GM12878 (cell line): Measurements from ENCODE around the gene TFAP2E. TPM values are rescaled to one million over a fixed set of nuclear protein-coding genes. Genes with fewer than 3 reads are reported as not detected.

Experiments used
- BRCA1 ChIP-seq: IDR thresholded peaks from 2 replicates; pipeline ENCODE4 v1.6.1; 2011; ENCODE audit warnings: low read depth, low read length, improper control_type of control experiment
- CHD4 ChIP-seq: fragments of 200-600 bp; sonication (generic); IDR thresholded peaks from 2 replicates; pipeline ENCODE4 v1.6.1; 2016; ENCODE audit warnings: mild to moderate bottlenecking
- CREB1 ChIP-seq: IDR thresholded peaks from 2 replicates; pipeline ENCODE4 v1.6.1; 2012; ENCODE audit warnings: low read depth, mild to moderate bottlenecking, inconsistent platforms
- GATAD2B ChIP-seq: fragments of 450-650 bp; conservative IDR thresholded peaks from 2 replicates; pipeline ENCODE4 v1.6.1; 2017; ENCODE audit warnings: low read depth, mild to moderate bottlenecking, moderate library complexity
- IRF4 ChIP-seq: IDR thresholded peaks from 2 replicates; pipeline ENCODE4 v1.6.1; 2011; ENCODE audit warnings: low read depth, low read length
- JUND ChIP-seq: IDR thresholded peaks from 2 replicates; pipeline ENCODE4 v1.6.1; 2012; ENCODE audit warnings: low read depth, mild to moderate bottlenecking, low read length, improper control_type of control experiment, moderate library complexity
- LARP7 ChIP-seq: fragments of 450-650 bp; IDR thresholded peaks from 2 replicates; pipeline ENCODE4 v1.6.1; 2017; ENCODE audit warnings: mild to moderate bottlenecking
- MXI1 ChIP-seq: fragments of 150-350 bp; IDR thresholded peaks from 2 replicates; pipeline ENCODE4 v1.6.1; 2011; ENCODE audit warnings: low read depth, mild to moderate bottlenecking, inconsistent platforms, low read length, improper control_type of control experiment
- MYB ChIP-seq: fragments of 150-350 bp; IDR thresholded peaks from 2 replicates; pipeline ENCODE4 v1.6.1; 2014; ENCODE audit warnings: mild to moderate bottlenecking, low read depth, low read length, borderline replicate concordance
- NBN ChIP-seq: fragments of 450-650 bp; IDR thresholded peaks from 2 replicates; pipeline ENCODE4 v1.6.1; 2016
- RAD21 ChIP-seq: IDR thresholded peaks from 2 replicates; pipeline ENCODE4 v1.6.1; 2011; ENCODE audit warnings: mild to moderate bottlenecking, low read depth, low read length, moderate library complexity; ENCODE audit not compliant: insufficient read depth
- RB1 ChIP-seq: fragments of 450-650 bp; formaldehyde crosslinking; IDR thresholded peaks from 2 replicates; pipeline ENCODE4 v1.6.1; 2017; ENCODE audit warnings: mild to moderate bottlenecking, borderline replicate concordance
- RCOR1 ChIP-seq: conservative IDR thresholded peaks from 2 replicates; pipeline ENCODE4 v1.6.1; 2012; ENCODE audit warnings: low read depth, low read length, improper control_type of control experiment
- RELA ChIP-seq: fragments of 450-650 bp; IDR thresholded peaks from 2 replicates; pipeline ENCODE4 v1.8.0; 2014; ENCODE audit warnings: borderline replicate concordance; ENCODE audit not compliant: partially characterized antibody
- RFX5 ChIP-seq: IDR thresholded peaks from 2 replicates; pipeline ENCODE4 v1.6.1; 2011; ENCODE audit warnings: low read depth, low read length, improper control_type of control experiment
- SMAD5 ChIP-seq: IDR thresholded peaks from 2 replicates; pipeline ENCODE4 v1.6.1; 2016; ENCODE audit warnings: antibody characterized with exemption, low read depth
- SUZ12 ChIP-seq: fragments of 200-600 bp; sonication (generic); IDR thresholded peaks from one replicate; pipeline ENCODE4 v1.6.1; 2018; ENCODE audit warnings: antibody characterized with exemption, mild to moderate bottlenecking; ENCODE audit not compliant: unreplicated experiment
- TBL1XR1 ChIP-seq: IDR thresholded peaks from 2 replicates; pipeline ENCODE4 v1.6.1; 2012; ENCODE audit warnings: low read depth, low read length, improper control_type of control experiment
- YY1 ChIP-seq: IDR thresholded peaks from 2 replicates; pipeline ENCODE4 v1.6.1; 2011; ENCODE audit warnings: low read depth, mild to moderate bottlenecking, low read length
- ZNF207 ChIP-seq: fragments of 450-650 bp; IDR thresholded peaks from 2 replicates; pipeline ENCODE4 v1.6.1; 2014; ENCODE audit warnings: antibody characterized with exemption, mild to moderate bottlenecking, borderline replicate concordance
- polyA plus RNA-seq, 11 experiments: library from polyadenylated mRNA; depleted of rRNA in 4 of 11; unstranded in 6 of 11; stranded (reverse) in 5 of 11; fragments of >200 nt; fragmentation: Nextera tagmentation in 4 of 11; fragmentation: Illumina TruSeq in 1 of 11; extraction: Ambion mirVana in 4 of 11; extraction: Trizol in 1 of 11; gene quantifications; 1 replicate in 1 of 11; 2 replicates in 10 of 11; pipeline versions ENCODE4 v1.2.1 to v1.2.3, GENCODE V29; 2011 to 2016; ENCODE audit warnings: inconsistent platforms in 2 of 11, missing spikeins in 2 of 11, low read depth in 1 of 11
- total RNA-seq, 4 experiments: library from RNA; depleted of rRNA in 3 of 4; stranded (reverse); fragments of >200 nt in 3 of 4; fragmentation: Illumina TruSeq in 1 of 4; extraction: Trizol in 1 of 4; gene quantifications; 2 replicates each; pipeline versions ENCODE4 v1.2.1 to v1.2.3, GENCODE V29; 2013 to 2021
- TF ChIP-seq, protein P1 (sequence below): fragments of 450-650 bp; conservative IDR thresholded peaks from 2 replicates; pipeline ENCODE4 v1.6.1; 2017; ENCODE audit warnings: mild to moderate bottlenecking, moderate library complexity
- TF ChIP-seq, protein P2 (sequence below): fragments of 450-650 bp; IDR thresholded peaks from 2 replicates; pipeline ENCODE4 v1.6.1; 2017; ENCODE audit warnings: low read depth, mild to moderate bottlenecking, moderate library complexity
- TF ChIP-seq, protein P3 (sequence below): IDR thresholded peaks from 2 replicates; pipeline ENCODE4 v1.6.1; 2011; ENCODE audit warnings: borderline replicate concordance, low read depth, mild to moderate bottlenecking, moderate library complexity, low read length; ENCODE audit not compliant: insufficient read depth, poor library complexity, severe bottlenecking

The TFAP2E gene
- total and polyA plus RNA-seq, 10 of the 15 experiments (the other 5 are each of a cell fraction or from before 2014, with no cell fraction given): 0.10 to 1.1 (median 0.43) TPM

- TF ChIP-seq GATAD2B (0 out of 2 replicates have a peak, but pooled peaks have one; percentile 22), JUND (no peak), IRF4 (0 out of 2 replicates have a peak, but pooled peaks have one; percentile 30), MXI1 (peak; percentile 96), CREB1 (peak; percentile 99), BRCA1 (peak; percentile 76), RELA (peak; percentile 33), RAD21 (no peak), ZNF207 (peak; percentile 53; the same call in 1 of the 2 replicates), LARP7 (peak; percentile 58), SUZ12 (no peak), TBL1XR1 (no peak), MYB (no peak), RFX5 (no peak), CHD4 (no peak), RCOR1 (no peak), YY1 (0 out of 2 replicates have a peak, but pooled peaks have one; percentile 6), RB1 (peak; percentile 87; the same call in 1 of the 2 replicates), SMAD5 (peak; percentile 90), NBN (peak; percentile 91)
- TF ChIP-seq, protein P1, sequence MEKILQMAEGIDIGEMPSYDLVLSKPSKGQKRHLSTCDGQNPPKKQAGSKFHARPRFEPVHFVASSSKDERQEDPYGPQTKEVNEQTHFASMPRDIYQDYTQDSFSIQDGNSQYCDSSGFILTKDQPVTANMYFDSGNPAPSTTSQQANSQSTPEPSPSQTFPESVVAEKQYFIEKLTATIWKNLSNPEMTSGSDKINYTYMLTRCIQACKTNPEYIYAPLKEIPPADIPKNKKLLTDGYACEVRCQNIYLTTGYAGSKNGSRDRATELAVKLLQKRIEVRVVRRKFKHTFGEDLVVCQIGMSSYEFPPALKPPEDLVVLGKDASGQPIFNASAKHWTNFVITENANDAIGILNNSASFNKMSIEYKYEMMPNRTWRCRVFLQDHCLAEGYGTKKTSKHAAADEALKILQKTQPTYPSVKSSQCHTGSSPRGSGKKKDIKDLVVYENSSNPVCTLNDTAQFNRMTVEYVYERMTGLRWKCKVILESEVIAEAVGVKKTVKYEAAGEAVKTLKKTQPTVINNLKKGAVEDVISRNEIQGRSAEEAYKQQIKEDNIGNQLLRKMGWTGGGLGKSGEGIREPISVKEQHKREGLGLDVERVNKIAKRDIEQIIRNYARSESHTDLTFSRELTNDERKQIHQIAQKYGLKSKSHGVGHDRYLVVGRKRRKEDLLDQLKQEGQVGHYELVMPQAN: peak; percentile 80
- TF ChIP-seq, protein P2, sequence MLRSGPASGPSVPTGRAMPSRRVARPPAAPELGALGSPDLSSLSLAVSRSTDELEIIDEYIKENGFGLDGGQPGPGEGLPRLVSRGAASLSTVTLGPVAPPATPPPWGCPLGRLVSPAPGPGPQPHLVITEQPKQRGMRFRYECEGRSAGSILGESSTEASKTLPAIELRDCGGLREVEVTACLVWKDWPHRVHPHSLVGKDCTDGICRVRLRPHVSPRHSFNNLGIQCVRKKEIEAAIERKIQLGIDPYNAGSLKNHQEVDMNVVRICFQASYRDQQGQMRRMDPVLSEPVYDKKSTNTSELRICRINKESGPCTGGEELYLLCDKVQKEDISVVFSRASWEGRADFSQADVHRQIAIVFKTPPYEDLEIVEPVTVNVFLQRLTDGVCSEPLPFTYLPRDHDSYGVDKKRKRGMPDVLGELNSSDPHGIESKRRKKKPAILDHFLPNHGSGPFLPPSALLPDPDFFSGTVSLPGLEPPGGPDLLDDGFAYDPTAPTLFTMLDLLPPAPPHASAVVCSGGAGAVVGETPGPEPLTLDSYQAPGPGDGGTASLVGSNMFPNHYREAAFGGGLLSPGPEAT: peak; percentile 92
- TF ChIP-seq, protein P3, sequence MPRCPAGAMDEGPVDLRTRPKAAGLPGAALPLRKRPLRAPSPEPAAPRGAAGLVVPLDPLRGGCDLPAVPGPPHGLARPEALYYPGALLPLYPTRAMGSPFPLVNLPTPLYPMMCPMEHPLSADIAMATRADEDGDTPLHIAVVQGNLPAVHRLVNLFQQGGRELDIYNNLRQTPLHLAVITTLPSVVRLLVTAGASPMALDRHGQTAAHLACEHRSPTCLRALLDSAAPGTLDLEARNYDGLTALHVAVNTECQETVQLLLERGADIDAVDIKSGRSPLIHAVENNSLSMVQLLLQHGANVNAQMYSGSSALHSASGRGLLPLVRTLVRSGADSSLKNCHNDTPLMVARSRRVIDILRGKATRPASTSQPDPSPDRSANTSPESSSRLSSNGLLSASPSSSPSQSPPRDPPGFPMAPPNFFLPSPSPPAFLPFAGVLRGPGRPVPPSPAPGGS: no peak
These were observed 68.2 kb downstream of the TFAP2E start, which contains the start of gene PSMB2 (continued) for GRCh38 chr1:35641233-35641866.
